ENCODE measurements around the gene NTN4. TPM values are rescaled to one million over a fixed set of nuclear protein-coding genes. Genes with fewer than 3 reads are reported as not detected.

The NTN4 gene
- total RNA-seq, 4 donors from 2014 or later = 33.5 to 103 (median 51.5) TPM

DNA sequence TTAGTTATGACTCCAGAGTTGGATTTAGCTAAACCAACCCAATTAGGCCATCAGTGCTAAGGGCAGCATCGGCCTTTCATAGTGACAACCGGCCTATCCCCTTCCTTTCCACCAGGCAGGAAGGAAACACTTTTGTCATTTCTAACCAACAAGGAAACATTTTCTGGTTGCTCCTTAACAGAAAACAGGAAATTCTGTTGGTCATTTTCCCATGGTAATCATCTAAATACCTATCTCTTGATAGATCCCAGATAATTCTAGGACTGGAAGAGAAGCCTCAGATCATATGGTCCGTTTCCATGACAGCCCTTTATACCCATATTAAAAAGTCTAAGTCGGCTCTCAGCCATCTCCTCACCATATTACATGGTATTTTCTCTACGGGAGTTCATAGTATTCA lies 160.1 kb downstream of the NTN4 start:
- 67% methylated on average over 4 of the region's 5 CpGs; no CpG with 5 or more reads in 1 of the 2 donors for WGBS, 2 donors (ENCODE audit: low coverage in 1 of 2)

DNA sequence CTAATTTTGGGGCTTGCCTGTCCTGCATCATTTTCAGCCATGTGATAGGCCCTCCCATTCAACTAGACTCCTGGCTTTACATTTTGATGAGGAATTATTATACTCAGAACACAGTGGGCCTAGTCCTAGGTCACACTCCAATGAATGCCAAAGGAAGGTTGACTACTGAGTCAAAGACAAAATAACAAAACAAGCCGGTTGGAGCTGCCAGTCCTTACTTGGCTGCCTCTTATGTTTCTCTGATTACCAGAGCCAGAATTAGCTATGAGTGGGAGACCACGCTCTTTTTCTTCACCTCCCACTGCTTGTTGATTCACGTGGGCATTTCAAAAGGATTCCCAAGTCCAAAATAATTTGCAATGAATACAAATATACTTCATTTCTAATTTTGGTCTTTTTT lies 161.2 kb downstream of the NTN4 start:
- no peaks in the 10 kb centered on the region for H3K9me3 ChIP-seq
- TF ChIP-seq, protein P1, sequence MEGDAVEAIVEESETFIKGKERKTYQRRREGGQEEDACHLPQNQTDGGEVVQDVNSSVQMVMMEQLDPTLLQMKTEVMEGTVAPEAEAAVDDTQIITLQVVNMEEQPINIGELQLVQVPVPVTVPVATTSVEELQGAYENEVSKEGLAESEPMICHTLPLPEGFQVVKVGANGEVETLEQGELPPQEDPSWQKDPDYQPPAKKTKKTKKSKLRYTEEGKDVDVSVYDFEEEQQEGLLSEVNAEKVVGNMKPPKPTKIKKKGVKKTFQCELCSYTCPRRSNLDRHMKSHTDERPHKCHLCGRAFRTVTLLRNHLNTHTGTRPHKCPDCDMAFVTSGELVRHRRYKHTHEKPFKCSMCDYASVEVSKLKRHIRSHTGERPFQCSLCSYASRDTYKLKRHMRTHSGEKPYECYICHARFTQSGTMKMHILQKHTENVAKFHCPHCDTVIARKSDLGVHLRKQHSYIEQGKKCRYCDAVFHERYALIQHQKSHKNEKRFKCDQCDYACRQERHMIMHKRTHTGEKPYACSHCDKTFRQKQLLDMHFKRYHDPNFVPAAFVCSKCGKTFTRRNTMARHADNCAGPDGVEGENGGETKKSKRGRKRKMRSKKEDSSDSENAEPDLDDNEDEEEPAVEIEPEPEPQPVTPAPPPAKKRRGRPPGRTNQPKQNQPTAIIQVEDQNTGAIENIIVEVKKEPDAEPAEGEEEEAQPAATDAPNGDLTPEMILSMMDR (IDR thresholded peaks at IDR 0.05) = no peak
- no peak for TF ChIP-seq POLR2A (IDR thresholded peaks at IDR 0.05)
- H3K36me3 ChIP-seq = no peaks in the 10 kb centered on the region
- peaks cover 0 to 27% (median 4%) of the 10 kb centered on the region in 3 donors for H3K4me1 ChIP-seq
- no peak for ATAC-seq
- 53 to 59% methylated on average over 3 of the region's 3 CpGs for WGBS, 2 donors (ENCODE audit: low coverage in 1 of 2)
- H3K4me3 ChIP-seq = no peak overlapping the region
- no peaks in the 10 kb centered on the region for H3K27me3 ChIP-seq
- H3K27ac ChIP-seq = no peak overlapping the region

More for the DNA sequence above, 160.1 kb downstream of the NTN4 start:
- H3K4me1 ChIP-seq = peaks cover 0 to 26% (median 0%) of the 10 kb centered on the region in 3 donors
- TF ChIP-seq EP300 (IDR thresholded peaks at IDR 0.05) (no peak), POLR2AphosphoS5 (IDR thresholded peaks at IDR 0.05) (no peak), POLR2A (IDR thresholded peaks at IDR 0.05) (no peak)
- TF ChIP-seq, protein P1 (IDR thresholded peaks at IDR 0.05) = no peak
- ATAC-seq = no peak
- H3K27me3 ChIP-seq = no peaks in the 10 kb centered on the region
- no peak overlapping the region for H3K4me3 ChIP-seq
- H3K9me3 ChIP-seq = no peaks in the 10 kb centered on the region
- no peak overlapping the region for H3K27ac ChIP-seq
- no peaks in the 10 kb centered on the region for H3K36me3 ChIP-seq

DNA sequence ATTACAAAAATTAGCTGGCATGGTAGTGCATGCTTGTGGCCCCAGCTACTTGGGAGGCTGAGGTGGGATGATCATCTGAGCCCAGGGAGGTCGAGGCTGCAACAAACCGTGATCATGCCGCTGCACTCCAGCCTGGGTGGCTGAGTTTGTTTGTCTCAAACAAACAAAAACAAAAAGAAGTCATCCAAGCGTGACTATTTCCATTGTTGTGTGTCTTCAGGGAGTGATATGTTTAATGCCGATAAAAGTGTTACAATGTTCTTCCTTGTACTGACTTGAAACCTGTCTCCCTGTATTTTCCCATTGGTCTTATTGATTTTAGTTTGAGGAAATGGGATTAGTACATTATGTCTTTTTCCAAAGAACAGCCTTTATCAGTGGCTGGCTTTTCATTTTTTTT lies 163.7 kb downstream of the NTN4 start:
- 96 to 100% methylated on average over 4 of the region's 5 CpGs for WGBS, 2 donors (ENCODE audit: low coverage in 1 of 2)
- no peak for ATAC-seq
- H3K4me3 ChIP-seq = no peak overlapping the region
- TF ChIP-seq EP300 (IDR thresholded peaks at IDR 0.05) (no peak), POLR2AphosphoS5 (IDR thresholded peaks at IDR 0.05) (no peak), POLR2A (IDR thresholded peaks at IDR 0.05) (no peak)
- TF ChIP-seq, protein P1 (IDR thresholded peaks at IDR 0.05) = no peak
- no peaks in the 10 kb centered on the region for H3K36me3 ChIP-seq
- no peaks in the 10 kb centered on the region for H3K9me3 ChIP-seq
- no peak overlapping the region for H3K27ac ChIP-seq
- no peaks in the 10 kb centered on the region for H3K27me3 ChIP-seq
- peaks cover 4 to 18% (median 11%) of the 10 kb centered on the region in 3 donors for H3K4me1 ChIP-seq

DNA sequence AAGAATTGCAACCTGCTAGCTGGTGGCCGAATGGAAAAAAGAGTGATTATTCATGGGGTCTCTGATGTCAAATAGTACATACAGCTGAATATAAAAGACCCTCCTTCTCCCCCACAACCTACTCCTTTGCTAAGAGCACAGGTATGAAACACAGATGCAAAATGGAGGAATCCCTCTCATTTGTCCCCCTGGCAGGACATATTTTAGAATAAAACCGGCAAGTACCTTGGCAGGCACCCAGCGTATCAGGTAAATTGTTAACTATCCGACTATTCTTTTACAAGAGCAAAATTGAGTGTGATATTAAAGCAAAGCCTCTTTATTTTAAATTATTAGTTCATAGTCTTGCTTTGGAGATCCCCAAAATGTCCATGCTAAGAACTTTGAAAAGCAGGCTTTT lies 165.6 kb downstream of the NTN4 start:
- Histone ChIP-seq H3K27ac (peak overlapping the region; percentile 72 to 85 (median 82)), H3K4me1 (peaks cover 4 to 18% (median 11%) of the 10 kb centered on the region in 3 donors), H3K4me3 (no peak overlapping the region), H3K36me3 (no peaks in the 10 kb centered on the region), H3K27me3 (no peaks in the 10 kb centered on the region), H3K9me3 (no peaks in the 10 kb centered on the region)
- no peak for ATAC-seq
- 49 to 63% methylated on average over 4 of the region's 4 CpGs for WGBS, 2 donors (ENCODE audit: low coverage in 1 of 2)
- TF ChIP-seq EP300 (IDR thresholded peaks at IDR 0.05) (no peak), POLR2AphosphoS5 (IDR thresholded peaks at IDR 0.05) (no peak), POLR2A (IDR thresholded peaks at IDR 0.05) (no peak)
- TF ChIP-seq, protein P1 (IDR thresholded peaks at IDR 0.05) = no peak

DNA sequence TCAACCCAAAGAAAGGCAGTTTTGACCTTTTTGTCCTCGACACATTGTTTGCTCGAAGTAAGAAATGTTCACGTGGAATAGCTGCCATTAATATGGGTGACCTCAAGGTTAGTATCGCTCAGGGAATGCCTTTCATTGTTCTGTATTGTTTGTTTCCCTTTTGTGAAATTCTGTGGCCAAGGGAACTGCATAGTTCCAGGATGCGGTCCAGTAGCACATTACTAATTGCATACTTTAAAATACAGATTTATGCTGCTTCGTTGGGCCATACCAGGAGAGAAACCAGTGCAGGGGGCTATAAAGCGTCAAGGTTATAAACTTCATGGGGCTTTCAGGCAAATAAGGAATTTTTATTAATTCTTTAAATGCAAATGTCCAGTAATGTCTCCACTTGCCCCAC lies 166.0 kb downstream of the NTN4 start:
- H3K4me3 ChIP-seq = no peak overlapping the region
- H3K27ac ChIP-seq = peak overlapping the region; percentile 81 to 85 (median 83)
- no peaks in the 10 kb centered on the region for H3K36me3 ChIP-seq
- ATAC-seq = peak; percentile 61
- TF ChIP-seq POLR2AphosphoS5 (IDR thresholded peaks at IDR 0.05) (peak; percentile 11), EP300 (IDR thresholded peaks at IDR 0.05) (no peak)
- no peaks in the 10 kb centered on the region for H3K27me3 ChIP-seq
- H3K4me1 ChIP-seq = peaks cover 4 to 18% (median 11%) of the 10 kb centered on the region in 3 donors
- no peaks in the 10 kb centered on the region for H3K9me3 ChIP-seq
- 27 to 40% methylated on average over 6 to 7 of the region's 7 CpGs for WGBS, 2 donors (ENCODE audit: low coverage in 1 of 2)
